ENCODE measurements around the gene UGT1A5. TPM values are rescaled to one million over a fixed set of nuclear protein-coding genes. Genes with fewer than 3 reads are reported as not detected.
A peak's percentile ranks its signal among the peaks of the same experiment; 100 is the strongest.
"Not testable (repeated sequence)": the region's sequence is repeated elsewhere in the genome, so short reads cannot be mapped to it uniquely, and the experiment has no call there.

Gene UGT1A5
- total RNA-seq, 1 experiment from 2014 or later, result not detected

- DNase-seq (ENCODE audit: low read depth), result no peak
These were observed 32.5 kb downstream of the UGT1A5 start for GRCh38 chr2:233745073-233745755.

GRCh38 chr2:233745838-233746237, 33.1 kb downstream of the UGT1A5 start:
- not testable (repeated sequence) for DNase-seq (ENCODE audit: low read depth)

GRCh38 chr2:233746475-233747282, 34.0 kb downstream of the UGT1A5 start:
- no peak for DNase-seq (ENCODE audit: low read depth)

GRCh38 chr2:233747283-233747544, 34.5 kb downstream of the UGT1A5 start:
- no peak for DNase-seq (ENCODE audit: low read depth)

GRCh38 chr2:233750689-233751088, 38.0 kb downstream of the UGT1A5 start:
- DNase-seq (ENCODE audit: low read depth), result not testable (repeated sequence)

GRCh38 chr2:233751212-233752009, 38.7 kb downstream of the UGT1A5 start:
- not testable (repeated sequence) for DNase-seq (ENCODE audit: low read depth)

GRCh38 chr2:233754872-233755611, 42.3 kb downstream of the UGT1A5 start:
- no peak for DNase-seq (ENCODE audit: low read depth)

GRCh38 chr2:233756429-233757081, 43.8 kb downstream of the UGT1A5 start:
- no peak for DNase-seq (ENCODE audit: low read depth)

GRCh38 chr2:233758141-233758540, 45.4 kb downstream of the UGT1A5 start:
- DNase-seq (ENCODE audit: low read depth), result no peak

- DNase-seq (ENCODE audit: low read depth), result no peak
These were observed 46.1 kb downstream of the UGT1A5 start for GRCh38 chr2:233758849-233759248.

GRCh38 chr2:233760043-233760442, 47.3 kb downstream of the UGT1A5 start, which contains the start of gene UGT1A1:
Gene UGT1A1, plus strand, starts transcription at chr2:233760270. Its CDS starts 18 bp downstream, at chr2:233760288.
- DNase-seq (ENCODE audit: low read depth), result no peak

GRCh38 chr2:233761040-233761769, 48.5 kb downstream of the UGT1A5 start:
- DNase-seq (ENCODE audit: low read depth), result no peak

GRCh38 chr2:233764264-233764663, 51.6 kb downstream of the UGT1A5 start:
- peak; percentile 46 for DNase-seq (ENCODE audit: low read depth)

GRCh38 chr2:233764761-233765160, 52.1 kb downstream of the UGT1A5 start:
- no peak for DNase-seq (ENCODE audit: low read depth)

- no peak for DNase-seq (ENCODE audit: low read depth)
These were observed 53.7 kb downstream of the UGT1A5 start for GRCh38 chr2:233766416-233766815.

- DNase-seq (ENCODE audit: low read depth), result no peak
These were observed 55.4 kb downstream of the UGT1A5 start for GRCh38 chr2:233768076-233768475.

- DNase-seq (ENCODE audit: low read depth), result no peak
These were observed 56.6 kb downstream of the UGT1A5 start for GRCh38 chr2:233769260-233769659.

- DNase-seq (ENCODE audit: low read depth), result no peak
These were observed 59.4 kb downstream of the UGT1A5 start for GRCh38 chr2:233772153-233772552.

- no peak for DNase-seq (ENCODE audit: low read depth)
These were observed 59.9 kb downstream of the UGT1A5 start for GRCh38 chr2:233772583-233772982.

- no peak for DNase-seq (ENCODE audit: low read depth)
These were observed 61.1 kb downstream of the UGT1A5 start for GRCh38 chr2:233773854-233774253.
